Measurements from ENCODE around the gene CTNNA3.
"Not testable (repeated sequence)": the region's sequence is repeated elsewhere in the genome, so short reads cannot be mapped to it uniquely, and the experiment has no call there.

The CTNNA3 gene

GRCh38 chr10:67696029-67696428 is at the start of gene CTNNA3:
Gene CTNNA3 (minus strand): TSS chr10:67696195.
- DNase-seq: no peak

GRCh38 chr10:67735430-67735829 is 39.4 kb upstream of the CTNNA3 start:
- no peak for DNase-seq

- no peak for DNase-seq
Observed at GRCh38 chr10:67733511-67733910, 37.5 kb upstream of the CTNNA3 start.

- no peak for DNase-seq
Observed at GRCh38 chr10:67725567-67725966, 29.6 kb upstream of the CTNNA3 start.

GRCh38 chr10:67723601-67724000 is 27.6 kb upstream of the CTNNA3 start:
- no peak for DNase-seq

- no peak for DNase-seq
Observed at GRCh38 chr10:67722113-67722512, 26.1 kb upstream of the CTNNA3 start.

GRCh38 chr10:67716455-67716854 is 20.5 kb upstream of the CTNNA3 start:
- not testable (repeated sequence) for DNase-seq

- DNase-seq: no peak
Observed at GRCh38 chr10:67705921-67706320, 9.9 kb upstream of the CTNNA3 start.

- DNase-seq: not testable (repeated sequence)
Observed at GRCh38 chr10:67699613-67700270, 3.7 kb upstream of the CTNNA3 start.

- no peak for DNase-seq
Observed at GRCh38 chr10:67698164-67698563, 2.2 kb upstream of the CTNNA3 start.

GRCh38 chr10:67697724-67698131 is 1.7 kb upstream of the CTNNA3 start:
- DNase-seq: peak; percentile 15

GRCh38 chr10:67696679-67697078 is 684 bp upstream of the CTNNA3 start:
- DNase-seq: no peak

- no peak for DNase-seq
Observed at GRCh38 chr10:67695555-67695954, 440 bp downstream of the CTNNA3 start.

- not testable (repeated sequence) for DNase-seq
Observed at GRCh38 chr10:67691861-67692260, 4.1 kb downstream of the CTNNA3 start.

GRCh38 chr10:67690540-67690939 is 5.5 kb downstream of the CTNNA3 start:
- DNase-seq: not testable (repeated sequence)

- not testable (repeated sequence) for DNase-seq
Observed at GRCh38 chr10:67684140-67684539, 11.9 kb downstream of the CTNNA3 start.

- DNase-seq: no peak
Observed at GRCh38 chr10:67678335-67678974, 17.5 kb downstream of the CTNNA3 start.

GRCh38 chr10:67676208-67676825 is 19.7 kb downstream of the CTNNA3 start:
- no peak for DNase-seq

- no peak for DNase-seq
Observed at GRCh38 chr10:67670401-67670800, 25.6 kb downstream of the CTNNA3 start.

- DNase-seq: no peak
Observed at GRCh38 chr10:67669978-67670377, 26.0 kb downstream of the CTNNA3 start.

- DNase-seq: no peak
Observed at GRCh38 chr10:67668448-67668847, 27.5 kb downstream of the CTNNA3 start.

GRCh38 chr10:67667035-67667425 is 29.0 kb downstream of the CTNNA3 start:
- no peak for DNase-seq

- DNase-seq: peak; percentile 17
Observed at GRCh38 chr10:67666416-67667034, 29.5 kb downstream of the CTNNA3 start.

- no peak for DNase-seq
Observed at GRCh38 chr10:67665491-67665890, 30.5 kb downstream of the CTNNA3 start.

All from retina (tissue), 1 donor.